Measurements from ENCODE around the gene HIVEP3.

DNA sequence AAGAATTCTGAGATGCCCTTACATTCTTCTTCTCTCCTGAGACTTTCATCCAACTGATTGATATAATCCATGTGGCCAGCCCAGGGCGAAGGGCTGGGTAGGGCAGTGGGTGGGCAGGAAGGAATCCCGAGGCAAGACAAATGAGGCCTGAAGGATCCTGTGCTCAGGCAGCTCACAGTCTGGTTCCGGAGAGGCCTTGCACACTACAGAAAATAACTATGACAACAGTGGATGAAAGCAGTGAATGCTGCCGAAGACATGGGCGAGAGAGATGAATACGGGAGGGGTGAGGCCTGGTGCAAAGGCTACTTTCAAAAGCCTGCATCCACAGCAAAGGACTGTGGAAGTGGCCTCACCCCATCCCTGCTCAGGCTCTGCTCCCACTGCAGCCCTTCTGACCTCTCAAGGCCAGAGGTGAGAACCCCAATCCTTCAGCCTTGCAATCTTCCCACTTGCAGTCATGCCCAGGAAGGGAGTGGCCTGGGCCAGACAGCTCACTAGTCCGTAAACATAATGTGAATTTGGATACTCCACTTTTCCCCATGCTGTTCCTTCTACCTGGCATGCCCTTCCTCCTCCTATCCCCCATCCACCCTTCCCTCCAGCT, 250.6 kb downstream of the HIVEP3 start:
- TF ChIP-seq, protein P1, sequence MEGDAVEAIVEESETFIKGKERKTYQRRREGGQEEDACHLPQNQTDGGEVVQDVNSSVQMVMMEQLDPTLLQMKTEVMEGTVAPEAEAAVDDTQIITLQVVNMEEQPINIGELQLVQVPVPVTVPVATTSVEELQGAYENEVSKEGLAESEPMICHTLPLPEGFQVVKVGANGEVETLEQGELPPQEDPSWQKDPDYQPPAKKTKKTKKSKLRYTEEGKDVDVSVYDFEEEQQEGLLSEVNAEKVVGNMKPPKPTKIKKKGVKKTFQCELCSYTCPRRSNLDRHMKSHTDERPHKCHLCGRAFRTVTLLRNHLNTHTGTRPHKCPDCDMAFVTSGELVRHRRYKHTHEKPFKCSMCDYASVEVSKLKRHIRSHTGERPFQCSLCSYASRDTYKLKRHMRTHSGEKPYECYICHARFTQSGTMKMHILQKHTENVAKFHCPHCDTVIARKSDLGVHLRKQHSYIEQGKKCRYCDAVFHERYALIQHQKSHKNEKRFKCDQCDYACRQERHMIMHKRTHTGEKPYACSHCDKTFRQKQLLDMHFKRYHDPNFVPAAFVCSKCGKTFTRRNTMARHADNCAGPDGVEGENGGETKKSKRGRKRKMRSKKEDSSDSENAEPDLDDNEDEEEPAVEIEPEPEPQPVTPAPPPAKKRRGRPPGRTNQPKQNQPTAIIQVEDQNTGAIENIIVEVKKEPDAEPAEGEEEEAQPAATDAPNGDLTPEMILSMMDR (IDR thresholded peaks at IDR 0.05; ENCODE audit: borderline replicate concordance, extremely low read depth, low read length, poor library complexity, severe bottlenecking) = no peak
- TF ChIP-seq EZH2 (IDR thresholded peaks at IDR 0.05; ENCODE audit: borderline replicate concordance, low read depth, low read length, severe bottlenecking) = no peak

Data from DND-41 (cell line).